ENCODE data around the gene RNF26. TPM values are rescaled to one million over a fixed set of nuclear protein-coding genes. Genes with fewer than 3 reads are reported as not detected.

Gene RNF26
- polyA plus RNA-seq (2013, experiment 1 of 4), result 66.9 TPM
- polyA plus RNA-seq (2013, experiment 2 of 4), result 67.5 TPM
- polyA plus RNA-seq (2013, experiment 3 of 4), result 65.3 TPM
- 71.5 TPM for polyA plus RNA-seq (2013, experiment 4 of 4)

DNA sequence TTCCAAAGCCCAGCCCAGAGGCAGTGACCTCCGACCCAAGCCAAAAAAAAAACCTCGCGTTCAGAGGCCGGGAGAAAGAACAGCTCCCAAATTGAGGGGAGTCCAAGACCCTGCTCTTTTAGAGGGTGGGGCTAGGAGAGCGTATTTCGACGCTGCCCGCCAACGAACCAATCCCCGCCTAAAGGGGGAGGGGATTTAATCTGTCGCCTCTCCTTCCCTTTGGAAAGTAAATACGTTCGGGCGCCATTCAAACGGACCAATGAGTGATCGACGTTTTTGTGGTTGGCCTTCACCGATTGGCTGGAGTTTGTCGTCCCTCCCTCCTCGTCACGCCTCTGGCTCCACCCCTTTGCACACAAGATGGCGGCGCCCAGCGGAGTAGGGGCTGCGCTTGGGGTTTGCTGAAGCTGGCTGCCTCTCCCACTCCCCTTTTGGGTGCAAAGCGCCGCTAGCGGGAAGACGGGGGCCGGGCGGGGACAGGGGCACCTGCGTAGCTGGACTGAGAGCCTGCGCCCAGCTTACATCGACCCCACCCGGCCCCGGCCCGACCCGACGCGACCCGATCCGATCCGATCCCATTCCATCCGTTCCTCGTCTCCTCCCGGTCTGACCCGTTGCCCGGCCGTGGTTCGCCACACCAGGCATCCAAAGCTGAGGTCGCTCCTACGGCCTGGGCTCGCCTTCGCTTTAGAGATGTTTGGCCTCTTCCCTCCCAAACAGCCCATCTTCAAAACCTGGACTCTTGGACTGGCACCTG, at the start of gene RNF26:
TSS of gene RNF26 (plus strand) at position 354 of the 757 bp plus-strand sequence. CDS start 596 bp downstream, outside the sequence.
- H3K4me1 ChIP-seq (ENCODE audit: control insufficient read depth, insufficient read depth, low read length), result peaks cover 31% of the 10 kb centered on the region

DNA sequence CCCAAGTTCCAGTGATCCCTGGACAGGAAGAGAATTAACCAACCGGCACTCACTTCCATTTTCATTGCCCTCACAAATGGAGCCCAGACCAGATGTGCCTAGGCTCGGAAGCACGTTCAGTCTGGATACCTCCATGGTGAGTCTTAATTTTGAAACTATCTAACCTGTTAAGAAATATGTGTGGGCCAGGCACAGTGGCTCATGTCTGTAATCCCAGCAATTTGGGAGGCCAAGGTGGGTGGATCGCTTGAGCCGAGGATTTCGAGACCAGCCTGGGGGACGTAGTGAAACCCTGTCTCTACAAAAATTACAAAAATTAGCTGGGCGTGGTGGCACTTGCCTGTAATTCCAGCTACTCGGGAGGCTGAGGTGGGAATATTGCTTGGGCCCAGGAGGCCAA, 48.9 kb upstream of the RNF26 start:
- H3K4me1 ChIP-seq (ENCODE audit: control insufficient read depth, insufficient read depth, low read length), result no peaks in the 10 kb centered on the region
- no peaks in the 10 kb centered on the region for H3K9me3 ChIP-seq (ENCODE audit: control insufficient read depth, low read length)
- no peak overlapping the region for H3K4me3 ChIP-seq (ENCODE audit: insufficient read depth, low read depth, low read length)
- H3K27ac ChIP-seq (ENCODE audit: insufficient read depth, low read depth, low read length, poor library complexity, severe bottlenecking), result no peak overlapping the region
- H3K27me3 ChIP-seq (ENCODE audit: control insufficient read depth, insufficient read depth, low read length, poor library complexity, severe bottlenecking), result no peaks in the 10 kb centered on the region
- 93 to 96% methylated on average over 9 of the region's 9 CpGs for whole genome bisulfite sequencing, 2 experiments
- H3K36me3 ChIP-seq (ENCODE audit: control insufficient read depth, insufficient read depth, low read length), result peaks cover 7% of the 10 kb centered on the region

More for the DNA sequence above, at the start of gene RNF26:
- Histone ChIP-seq H3K4me3 (ENCODE audit: insufficient read depth, low read depth, low read length) (peak within 1 kb of the TSS; percentile 97), H3K27ac (ENCODE audit: insufficient read depth, low read depth, low read length, poor library complexity, severe bottlenecking) (peak within 1 kb of the TSS; percentile 57), H3K27me3 (ENCODE audit: control insufficient read depth, insufficient read depth, low read length, poor library complexity, severe bottlenecking) (peaks cover 8% of the 10 kb centered on the region), H3K36me3 (ENCODE audit: control insufficient read depth, insufficient read depth, low read length) (peaks cover 5% of the 10 kb centered on the region), H3K9me3 (ENCODE audit: control insufficient read depth, low read length) (no peaks in the 10 kb centered on the region)
- WGBS, 2 experiments, result 0% methylated on average over 54 of the region's 54 CpGs

DNA sequence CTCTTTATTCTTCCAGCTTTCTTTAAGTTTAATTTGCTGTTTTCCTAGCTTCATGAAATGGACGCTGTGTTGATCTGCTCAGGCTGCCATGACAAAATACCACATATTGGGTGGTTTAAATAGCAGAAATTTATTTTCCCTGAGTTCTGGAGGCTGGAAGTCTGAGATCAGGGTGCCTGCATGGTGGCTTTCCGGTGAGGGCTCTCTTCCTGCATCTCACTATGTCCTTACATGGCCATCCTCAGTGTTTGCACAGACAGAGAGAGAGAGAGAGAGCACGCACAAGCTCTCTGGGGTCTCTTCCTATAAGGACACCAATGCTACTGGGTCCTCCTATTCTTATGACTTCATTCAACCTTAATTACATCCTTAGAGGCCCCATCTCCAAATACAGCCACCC, 46.1 kb upstream of the RNF26 start:
- Histone ChIP-seq H3K36me3 (ENCODE audit: control insufficient read depth, insufficient read depth, low read length) (peaks cover 14% of the 10 kb centered on the region), H3K27ac (ENCODE audit: insufficient read depth, low read depth, low read length, poor library complexity, severe bottlenecking) (no peak overlapping the region), H3K4me1 (ENCODE audit: control insufficient read depth, insufficient read depth, low read length) (no peaks in the 10 kb centered on the region), H3K4me3 (ENCODE audit: insufficient read depth, low read depth, low read length) (no peak overlapping the region), H3K9me3 (ENCODE audit: control insufficient read depth, low read length) (no peaks in the 10 kb centered on the region), H3K27me3 (ENCODE audit: control insufficient read depth, insufficient read depth, low read length, poor library complexity, severe bottlenecking) (no peaks in the 10 kb centered on the region)
- WGBS, 2 experiments, result 91 to 97% methylated on average over 2 to 3 of the region's 3 CpGs

DNA sequence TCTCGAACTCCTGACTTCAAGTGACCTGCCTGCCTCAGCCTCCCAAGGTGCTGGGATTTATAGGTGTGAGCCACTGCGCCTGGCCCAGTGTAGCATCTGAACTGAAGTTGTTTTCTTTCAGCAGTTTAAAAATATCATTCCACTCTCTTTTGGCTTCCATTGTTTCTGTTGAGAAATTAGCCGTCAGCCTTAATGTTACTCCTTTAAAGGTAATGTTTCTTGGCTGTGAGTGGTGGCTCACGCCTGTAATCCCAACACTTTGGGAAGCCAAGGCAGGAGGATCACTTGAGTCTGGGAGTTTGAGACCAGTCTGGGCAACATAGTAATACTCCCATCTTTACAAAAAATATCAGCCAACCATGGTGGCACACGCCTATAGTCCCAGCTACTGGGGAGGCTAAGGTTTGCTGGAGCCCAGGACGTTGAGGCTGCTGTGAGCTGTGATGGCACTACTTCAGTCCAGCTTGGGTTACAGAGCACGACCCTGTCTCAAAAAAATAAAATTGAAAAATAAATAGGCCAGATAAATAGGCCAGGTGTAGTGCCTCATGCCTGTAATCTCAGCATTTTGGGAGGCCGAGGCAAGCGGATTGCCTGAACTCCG, 43.3 kb upstream of the RNF26 start:
- Histone ChIP-seq H3K4me1 (ENCODE audit: control insufficient read depth, insufficient read depth, low read length) (no peaks in the 10 kb centered on the region), H3K9me3 (ENCODE audit: control insufficient read depth, low read length) (no peaks in the 10 kb centered on the region), H3K36me3 (ENCODE audit: control insufficient read depth, insufficient read depth, low read length) (peaks cover 8% of the 10 kb centered on the region), H3K4me3 (ENCODE audit: insufficient read depth, low read depth, low read length) (no peak overlapping the region), H3K27me3 (ENCODE audit: control insufficient read depth, insufficient read depth, low read length, poor library complexity, severe bottlenecking) (no peaks in the 10 kb centered on the region), H3K27ac (ENCODE audit: insufficient read depth, low read depth, low read length, poor library complexity, severe bottlenecking) (no peak overlapping the region)
- 92 to 94% methylated on average over 10 of the region's 10 CpGs for WGBS, 2 experiments

DNA sequence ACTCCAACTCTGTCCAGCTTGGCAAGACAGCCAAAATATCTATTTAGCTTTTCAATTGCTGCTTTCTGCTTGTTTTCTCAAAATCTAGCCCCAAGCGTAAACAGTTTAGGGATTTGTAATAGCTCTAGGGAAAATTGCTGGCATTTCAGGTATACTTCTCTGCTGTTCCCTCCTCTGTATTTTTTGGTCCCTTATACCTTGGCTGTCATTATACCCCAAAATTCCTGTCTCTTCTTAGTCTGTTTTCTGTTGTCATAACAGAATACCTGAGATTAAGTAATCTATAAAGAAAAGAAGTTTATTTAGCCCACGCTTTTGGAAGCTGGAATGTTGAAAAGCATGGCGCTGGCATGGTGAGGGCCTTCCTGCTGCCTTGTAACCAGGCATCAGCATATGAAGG, 40.9 kb upstream of the RNF26 start:
- 93 to 94% methylated on average over 3 of the region's 3 CpGs for WGBS, 2 experiments
- H3K4me1 ChIP-seq (ENCODE audit: control insufficient read depth, insufficient read depth, low read length), result no peaks in the 10 kb centered on the region
- no peaks in the 10 kb centered on the region for H3K27me3 ChIP-seq (ENCODE audit: control insufficient read depth, insufficient read depth, low read length, poor library complexity, severe bottlenecking)
- no peak overlapping the region for H3K4me3 ChIP-seq (ENCODE audit: insufficient read depth, low read depth, low read length)
- no peaks in the 10 kb centered on the region for H3K9me3 ChIP-seq (ENCODE audit: control insufficient read depth, low read length)
- H3K36me3 ChIP-seq (ENCODE audit: control insufficient read depth, insufficient read depth, low read length), result peaks cover 20% of the 10 kb centered on the region
- H3K27ac ChIP-seq (ENCODE audit: insufficient read depth, low read depth, low read length, poor library complexity, severe bottlenecking), result no peak overlapping the region

DNA sequence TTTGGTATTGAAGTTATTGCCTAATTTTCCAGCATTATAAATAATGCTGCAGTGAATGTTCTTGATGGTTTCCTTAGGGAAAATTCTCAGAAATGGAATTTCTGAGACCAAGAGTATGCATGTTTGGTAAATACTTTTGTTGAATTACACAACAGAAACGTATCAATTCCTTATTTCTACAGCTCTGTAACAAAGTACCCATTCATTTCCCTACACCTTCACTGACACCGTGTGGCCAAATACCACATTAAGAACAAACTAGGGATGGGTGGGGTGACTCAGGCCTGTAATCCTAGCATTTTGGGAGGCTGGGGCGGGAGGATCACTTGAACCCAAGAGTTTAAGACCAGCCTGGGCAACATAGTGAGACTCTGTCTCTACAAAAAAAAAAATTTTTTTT, 39.1 kb upstream of the RNF26 start:
- no peaks in the 10 kb centered on the region for H3K9me3 ChIP-seq (ENCODE audit: control insufficient read depth, low read length)
- H3K27ac ChIP-seq (ENCODE audit: insufficient read depth, low read depth, low read length, poor library complexity, severe bottlenecking), result no peak overlapping the region
- WGBS, 2 experiments, result 77 to 82% methylated on average over 3 of the region's 3 CpGs
- no peaks in the 10 kb centered on the region for H3K4me1 ChIP-seq (ENCODE audit: control insufficient read depth, insufficient read depth, low read length)
- H3K4me3 ChIP-seq (ENCODE audit: insufficient read depth, low read depth, low read length), result no peak overlapping the region
- peaks cover 27% of the 10 kb centered on the region for H3K36me3 ChIP-seq (ENCODE audit: control insufficient read depth, insufficient read depth, low read length)
- H3K27me3 ChIP-seq (ENCODE audit: control insufficient read depth, insufficient read depth, low read length, poor library complexity, severe bottlenecking), result no peaks in the 10 kb centered on the region

DNA sequence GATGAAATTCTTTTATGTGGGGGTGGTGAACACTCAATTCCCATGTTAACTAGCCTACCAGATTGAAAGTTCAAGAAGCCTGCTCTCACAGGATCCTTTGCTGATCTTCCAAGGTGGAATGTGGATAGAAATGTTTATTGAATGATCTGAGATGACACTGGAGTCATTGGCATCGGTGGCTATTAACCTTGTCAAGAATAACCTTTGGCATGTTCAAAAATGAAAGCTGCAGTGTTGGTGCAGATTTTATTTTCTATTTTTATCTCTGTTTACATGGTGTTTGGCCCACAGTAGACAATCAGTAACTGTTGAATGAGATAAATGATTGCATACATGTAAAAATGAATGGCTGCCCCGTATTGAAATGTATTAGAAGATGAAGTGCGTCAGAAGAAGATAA, 36.4 kb upstream of the RNF26 start:
- Histone ChIP-seq H3K27ac (ENCODE audit: insufficient read depth, low read depth, low read length, poor library complexity, severe bottlenecking) (no peak overlapping the region), H3K27me3 (ENCODE audit: control insufficient read depth, insufficient read depth, low read length, poor library complexity, severe bottlenecking) (no peaks in the 10 kb centered on the region), H3K36me3 (ENCODE audit: control insufficient read depth, insufficient read depth, low read length) (peaks cover 19% of the 10 kb centered on the region), H3K4me1 (ENCODE audit: control insufficient read depth, insufficient read depth, low read length) (no peaks in the 10 kb centered on the region), H3K4me3 (ENCODE audit: insufficient read depth, low read depth, low read length) (no peak overlapping the region), H3K9me3 (ENCODE audit: control insufficient read depth, low read length) (no peaks in the 10 kb centered on the region)
- WGBS, 2 experiments, result 97% methylated on average over 3 of the region's 3 CpGs

DNA sequence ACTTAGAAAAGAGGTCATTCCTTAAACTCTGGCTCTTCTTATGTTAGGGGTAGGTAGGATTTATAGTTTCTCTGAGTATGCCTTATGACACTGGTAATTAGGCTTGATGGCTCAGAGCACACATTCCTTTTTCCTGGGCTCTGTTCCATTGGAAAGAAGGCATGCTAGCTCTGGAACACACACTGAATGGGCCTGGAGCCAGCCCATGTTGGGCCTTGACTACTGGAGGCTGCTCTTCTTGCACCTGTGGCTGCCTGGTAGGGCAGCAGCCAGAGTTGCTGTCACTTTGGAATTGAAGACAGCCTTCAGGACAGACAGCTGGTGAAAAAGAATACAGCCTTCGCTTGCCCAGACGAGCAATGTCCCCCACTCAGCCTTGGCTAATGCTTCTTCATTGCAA, 35.6 kb upstream of the RNF26 start:
- no peak overlapping the region for H3K4me3 ChIP-seq (ENCODE audit: insufficient read depth, low read depth, low read length)
- WGBS, 2 experiments, result 95 to 97% methylated on average over 2 of the region's 2 CpGs

DNA sequence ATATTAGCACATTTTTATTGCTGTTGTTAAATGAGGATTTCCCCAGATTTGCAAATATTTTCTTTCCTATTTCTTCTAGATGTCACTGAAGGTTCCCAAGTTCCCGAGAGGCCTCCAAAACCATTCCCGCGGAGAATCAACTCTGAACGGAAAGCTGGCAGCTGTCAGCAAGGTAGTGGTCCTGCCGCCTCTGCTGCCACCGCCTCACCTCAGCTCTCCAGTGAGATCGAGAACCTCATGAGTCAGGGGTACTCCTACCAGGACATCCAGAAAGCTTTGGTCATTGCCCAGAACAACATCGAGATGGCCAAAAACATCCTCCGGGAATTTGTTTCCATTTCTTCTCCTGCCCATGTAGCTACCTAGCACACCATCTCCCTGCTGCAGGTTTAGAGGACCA, 34.9 kb upstream of the RNF26 start:
- peaks cover 19% of the 10 kb centered on the region for H3K36me3 ChIP-seq (ENCODE audit: control insufficient read depth, insufficient read depth, low read length)
- H3K4me1 ChIP-seq (ENCODE audit: control insufficient read depth, insufficient read depth, low read length), result no peaks in the 10 kb centered on the region
- H3K4me3 ChIP-seq (ENCODE audit: insufficient read depth, low read depth, low read length), result no peak overlapping the region
- no peaks in the 10 kb centered on the region for H3K9me3 ChIP-seq (ENCODE audit: control insufficient read depth, low read length)
- no peak overlapping the region for H3K27ac ChIP-seq (ENCODE audit: insufficient read depth, low read depth, low read length, poor library complexity, severe bottlenecking)
- WGBS, 2 experiments, result 94 to 98% methylated on average over 9 of the region's 9 CpGs
- H3K27me3 ChIP-seq (ENCODE audit: control insufficient read depth, insufficient read depth, low read length, poor library complexity, severe bottlenecking), result no peaks in the 10 kb centered on the region

More for the DNA sequence above, 35.6 kb upstream of the RNF26 start:
- no peaks in the 10 kb centered on the region for H3K4me1 ChIP-seq (ENCODE audit: control insufficient read depth, insufficient read depth, low read length)
- H3K36me3 ChIP-seq (ENCODE audit: control insufficient read depth, insufficient read depth, low read length), result peaks cover 19% of the 10 kb centered on the region
- H3K27ac ChIP-seq (ENCODE audit: insufficient read depth, low read depth, low read length, poor library complexity, severe bottlenecking), result no peak overlapping the region
- H3K27me3 ChIP-seq (ENCODE audit: control insufficient read depth, insufficient read depth, low read length, poor library complexity, severe bottlenecking), result no peaks in the 10 kb centered on the region
- no peaks in the 10 kb centered on the region for H3K9me3 ChIP-seq (ENCODE audit: control insufficient read depth, low read length)

DNA sequence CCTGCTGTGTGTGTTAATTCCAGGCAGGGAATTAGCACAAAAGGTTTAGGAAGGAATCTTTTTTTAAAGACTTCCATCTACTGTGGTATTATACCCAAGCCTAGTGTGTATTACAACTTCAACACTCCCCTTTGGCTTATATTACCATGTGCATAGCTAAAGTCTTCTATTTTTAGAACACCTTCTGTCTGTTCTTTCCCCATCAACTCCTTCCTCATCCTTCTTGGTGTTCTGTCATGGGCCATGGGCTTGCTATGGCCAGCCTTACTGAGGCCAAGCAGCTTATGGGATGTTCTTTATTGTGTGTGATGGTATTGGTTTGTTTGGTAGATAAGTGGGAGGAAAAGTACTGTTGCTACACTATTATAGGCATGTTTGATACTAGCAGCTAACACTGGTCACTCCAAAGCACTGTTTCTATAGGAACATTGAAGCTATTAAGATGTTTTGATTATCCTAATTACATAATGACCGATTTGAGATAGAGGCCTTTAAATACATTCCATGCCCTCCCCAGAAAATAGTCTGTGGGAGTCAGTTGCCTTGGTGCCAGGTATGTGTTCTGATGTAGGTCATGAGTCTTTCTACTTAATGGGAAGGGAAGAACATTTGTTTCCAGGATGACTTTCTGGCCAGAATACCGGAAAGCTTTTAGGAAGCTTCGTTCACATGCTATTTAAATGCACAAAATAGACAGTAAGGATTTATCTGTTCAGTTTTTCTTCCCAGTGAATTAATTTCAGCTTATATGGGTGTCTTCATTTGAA, 33.9 kb upstream of the RNF26 start:
- H3K9me3 ChIP-seq (ENCODE audit: control insufficient read depth, low read length), result no peaks in the 10 kb centered on the region
- WGBS, 2 experiments, result 93 to 96% methylated on average over 2 to 3 of the region's 3 CpGs
- no peak overlapping the region for H3K4me3 ChIP-seq (ENCODE audit: insufficient read depth, low read depth, low read length)
- peaks cover 19% of the 10 kb centered on the region for H3K36me3 ChIP-seq (ENCODE audit: control insufficient read depth, insufficient read depth, low read length)
- H3K27me3 ChIP-seq (ENCODE audit: control insufficient read depth, insufficient read depth, low read length, poor library complexity, severe bottlenecking), result no peaks in the 10 kb centered on the region
- no peaks in the 10 kb centered on the region for H3K4me1 ChIP-seq (ENCODE audit: control insufficient read depth, insufficient read depth, low read length)
- no peak overlapping the region for H3K27ac ChIP-seq (ENCODE audit: insufficient read depth, low read depth, low read length, poor library complexity, severe bottlenecking)
